Activated CD4-positive, alpha-beta T cell treated with anti-CD3 and anti-CD28 coated beads for 36 hours (primary cell): ENCODE data around the gene KAZN. TPM values are rescaled to one million over a fixed set of nuclear protein-coding genes. Genes with fewer than 3 reads are reported as not detected.

Source experiments
- ATAC-seq: fragments of 200-7000 bp; cut with Tn5 transposase; one replicate; pipeline ENCODE4 v1.10.0; 2021; ENCODE audit warnings: mild to moderate bottlenecking, moderate library complexity
- CTCF ChIA-PET: fragments of 350-600 bp; sonication (Branson Sonifier 250); formaldehyde crosslinking; loops from one replicate; lab custom pipeline; 2021; ENCODE audit warnings: antibody characterized with exemption; lab: Charles Lee
- POLR2A ChIA-PET: fragments of 350-600 bp; sonication (Branson Sonifier 250); formaldehyde crosslinking; loops from one replicate; lab custom pipeline; 2021; ENCODE audit warnings: antibody characterized with exemption, inconsistent platforms; lab: Charles Lee
- DNase-seq: peaks from one replicate; pipeline ENCODE4 v3.0.0-alpha.2; 2020
- H3K27ac Mint-ChIP-seq: one replicate; pipeline ENCODE4 v1.8.0; 2021; ENCODE audit warnings: mixed read lengths
- H3K27me3 Mint-ChIP-seq: one replicate; pipeline ENCODE4 v1.8.0; 2021; ENCODE audit warnings: mixed read lengths
- H3K36me3 Mint-ChIP-seq: one replicate; pipeline ENCODE4 v1.8.0; 2021; ENCODE audit warnings: low read depth, mixed read lengths
- H3K4me1 Mint-ChIP-seq: one replicate; pipeline ENCODE4 v1.8.0; 2021; ENCODE audit warnings: mixed read lengths
- H3K4me3 Mint-ChIP-seq: one replicate; pipeline ENCODE4 v1.8.0; 2021; ENCODE audit warnings: mild to moderate bottlenecking, moderate library complexity, mixed read lengths
- H3K9me3 Mint-ChIP-seq: one replicate; pipeline ENCODE4 v1.8.0; 2021; ENCODE audit warnings: low read depth, mixed read lengths
- intact Hi-C, 2 experiments: fragments of 100-400 bp; cut with DNase I in 1 of 2; cut with micrococcal nuclease in 1 of 2; formaldehyde crosslinking; loops; one replicate each; pipeline versions ENCODE4 v1.14.2 to v1.15.1; 2022 to 2024; cut with DNase I, micrococcal nuclease
- total RNA-seq, 2 experiments: library from RNA; stranded (reverse); gene quantifications; one replicate each; pipeline ENCODE4 v1.2.3, GENCODE V29; 2021

The KAZN gene
- total RNA-seq, 2 experiments from 2014 or later: 0.89 to 0.90 TPM

DNA sequence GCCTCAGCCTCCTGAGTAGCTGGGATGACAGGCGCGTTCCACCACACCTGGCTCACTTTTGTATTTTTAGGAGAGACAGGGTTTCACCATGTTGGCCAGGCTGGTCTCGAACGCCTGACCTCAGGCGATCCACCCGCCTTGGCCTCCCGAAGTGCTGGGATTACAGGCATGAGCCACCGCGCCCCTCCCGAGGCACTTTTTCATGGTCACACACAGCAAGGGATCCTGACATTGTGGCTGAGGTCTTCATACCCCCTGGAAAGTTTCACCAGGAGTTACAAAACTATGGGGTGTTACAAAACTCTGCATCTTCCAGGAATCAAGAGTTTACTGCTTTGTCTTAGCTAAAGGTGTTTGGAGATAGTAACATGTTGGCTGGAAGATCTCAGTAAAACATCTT lies 320.8 kb downstream of the KAZN start:
- no peak for DNase-seq
- H3K4me1 Mint-ChIP-seq: no peaks in the 10 kb centered on the region
- POLR2A ChIA-PET: no interaction called here
- no peak overlapping the region for H3K27ac Mint-ChIP-seq
- peaks cover 11% of the 10 kb centered on the region for H3K27me3 Mint-ChIP-seq
- H3K4me3 Mint-ChIP-seq: no peak overlapping the region
- H3K9me3 Mint-ChIP-seq: no peaks in the 10 kb centered on the region
- ATAC-seq: no peak
- no peaks in the 10 kb centered on the region for H3K36me3 Mint-ChIP-seq
- CTCF ChIA-PET: no interaction called here
- intact Hi-C loops: no loop called here

DNA sequence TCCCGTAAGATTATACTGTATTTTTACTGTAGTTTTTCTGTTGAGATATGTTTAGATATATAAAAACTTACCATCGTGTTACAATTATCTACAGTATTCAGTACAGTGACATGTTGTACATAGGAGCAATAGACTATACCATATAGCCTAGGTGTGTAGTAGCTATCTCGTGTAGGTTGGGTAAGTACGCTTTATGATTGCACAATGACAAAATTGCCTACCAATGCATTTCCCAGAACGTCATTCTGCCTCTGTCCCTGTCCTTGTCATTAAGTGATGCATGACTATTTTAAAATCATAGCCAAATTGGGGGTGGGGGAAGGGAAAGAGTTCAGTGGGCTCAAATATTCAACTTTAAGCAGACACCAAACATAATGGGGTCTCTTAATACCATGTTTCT lies 321.3 kb downstream of the KAZN start:
- ChIA-PET CTCF (no interaction called here), POLR2A (no interaction called here)
- Mint-ChIP-seq H3K4me1 (no peaks in the 10 kb centered on the region), H3K4me3 (no peak overlapping the region), H3K27me3 (peaks cover 11% of the 10 kb centered on the region), H3K9me3 (no peaks in the 10 kb centered on the region), H3K27ac (no peak overlapping the region), H3K36me3 (no peaks in the 10 kb centered on the region)
- DNase-seq (no peak), ATAC-seq (no peak)
- intact Hi-C loops: loop anchor here in 1 of 2 experiments (5.0 kb wide), 1 partner anchor 183 kb away; no protein-coding TSS in a partner anchor

DNA sequence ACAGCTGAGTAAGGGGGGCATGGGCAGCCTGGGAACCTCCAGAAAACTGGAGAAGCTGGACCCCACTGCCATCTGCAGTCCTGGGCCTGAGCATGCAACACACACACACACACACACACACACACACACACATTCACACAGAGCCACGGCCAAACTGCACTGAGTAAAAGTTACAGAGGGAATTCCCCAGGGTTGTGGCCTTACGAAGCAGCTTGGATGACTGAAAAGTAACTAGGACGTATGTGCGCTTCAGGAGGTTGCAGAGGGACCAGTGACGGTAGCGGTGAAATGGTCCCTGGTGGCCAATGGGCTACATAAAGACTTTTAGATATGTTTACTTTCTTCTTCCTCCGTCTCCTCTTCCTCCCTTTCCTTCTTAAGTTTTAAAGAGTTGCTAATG lies 322.6 kb downstream of the KAZN start:
- no peak for ATAC-seq
- no peak for DNase-seq
- Mint-ChIP-seq H3K4me1 (peaks cover 2% of the 10 kb centered on the region), H3K27me3 (peaks cover 22% of the 10 kb centered on the region), H3K36me3 (no peaks in the 10 kb centered on the region), H3K9me3 (no peaks in the 10 kb centered on the region), H3K4me3 (no peak overlapping the region), H3K27ac (no peak overlapping the region)
- CTCF ChIA-PET: interaction anchor here (0.5 kb wide), 1 partner anchor 181 kb away, joined by 3 read pairs; no protein-coding TSS in a partner anchor
- intact Hi-C loops: loop anchor here in 1 of 2 experiments (5.0 kb wide), 1 partner anchor 181 kb away; no protein-coding TSS in a partner anchor
- POLR2A ChIA-PET: no interaction called here

DNA sequence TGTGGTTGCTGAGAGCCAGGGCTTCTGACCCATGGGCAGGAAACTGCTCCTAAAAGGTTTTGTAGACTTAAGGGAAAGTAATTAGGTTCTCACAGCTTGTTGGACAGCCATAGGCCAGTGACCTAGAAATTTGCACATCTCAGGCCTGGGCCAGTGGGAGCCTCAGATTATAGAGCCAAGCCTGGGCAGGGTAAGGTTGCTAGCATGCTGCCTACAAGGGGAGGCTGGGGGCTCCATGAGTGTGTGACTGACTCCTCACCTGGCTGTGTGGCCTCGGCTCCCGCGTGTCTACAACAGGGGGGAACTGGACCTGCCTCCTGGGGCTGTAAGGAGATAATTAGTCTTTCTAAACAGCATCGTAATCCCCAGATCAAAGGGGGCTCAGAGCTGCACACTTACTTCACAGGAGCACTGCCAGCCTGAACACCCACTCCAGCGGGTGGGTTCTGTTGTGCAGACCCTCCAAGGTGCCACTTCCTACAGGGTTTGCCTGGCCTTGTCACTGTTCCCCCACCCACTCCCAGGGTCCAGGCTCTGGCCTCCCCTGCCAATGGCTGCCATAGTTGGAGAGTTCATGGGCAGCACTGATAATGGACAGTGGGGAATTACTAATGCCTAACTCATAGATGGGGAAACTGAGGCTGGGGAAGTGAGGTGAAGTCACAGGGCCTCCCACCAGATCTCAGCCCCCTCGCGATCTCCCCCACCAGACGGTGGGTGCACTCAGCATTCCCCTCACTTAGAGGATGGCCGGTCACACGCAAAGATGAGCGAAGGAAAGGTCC lies 324.6 kb downstream of the KAZN start:
- H3K4me1 Mint-ChIP-seq: peaks cover 2% of the 10 kb centered on the region
- peak overlapping the region; percentile 60 for H3K4me3 Mint-ChIP-seq
- ChIA-PET POLR2A (no interaction called here), CTCF (no interaction called here)
- no peaks in the 10 kb centered on the region for H3K9me3 Mint-ChIP-seq
- intact Hi-C loops: loop anchor here in 1 of 2 experiments (5.0 kb wide), 1 partner anchor 179 kb away; no protein-coding TSS in a partner anchor
- DNase-seq (no peak), ATAC-seq (no peak)
- H3K27me3 Mint-ChIP-seq: peaks cover 36% of the 10 kb centered on the region
- H3K27ac Mint-ChIP-seq: no peak overlapping the region
- H3K36me3 Mint-ChIP-seq: no peaks in the 10 kb centered on the region

DNA sequence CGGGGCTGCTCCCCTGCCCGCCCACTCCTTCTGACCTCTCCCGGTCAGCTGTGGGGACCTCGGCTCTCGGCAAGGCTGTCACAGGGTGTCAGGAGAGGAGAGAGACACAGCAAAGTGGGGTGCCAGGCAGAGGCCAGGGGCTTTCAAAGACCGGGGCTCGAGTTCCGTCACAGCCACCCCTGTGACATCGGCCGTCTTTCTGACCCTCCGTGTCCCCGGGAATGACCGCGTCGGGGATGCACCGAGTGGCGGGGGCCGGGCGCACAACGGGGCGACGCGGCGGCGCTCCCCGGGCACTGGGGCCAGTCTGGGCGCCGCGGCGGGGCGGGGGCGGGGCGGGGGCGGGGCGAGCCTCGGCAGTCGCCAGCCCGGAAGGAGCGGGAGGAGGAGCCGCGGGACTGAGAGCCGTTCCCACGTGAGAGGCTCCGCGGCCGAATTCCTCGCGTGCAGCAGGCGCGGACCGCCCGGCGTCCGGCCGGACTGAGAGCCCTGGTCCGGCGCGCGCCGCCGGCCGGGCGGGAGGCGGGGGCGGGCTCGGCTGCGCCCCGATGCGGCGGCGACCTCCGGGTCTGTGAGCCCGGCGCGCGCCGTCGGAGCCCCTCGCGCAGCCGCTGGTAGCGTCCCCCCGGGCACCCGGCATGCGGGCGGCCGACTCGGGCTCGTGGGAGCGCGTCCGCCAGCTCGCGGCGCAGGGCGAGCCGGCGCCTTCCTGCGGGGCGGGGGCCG lies 325.4 kb downstream of the KAZN start:
- ChIA-PET POLR2A (no interaction called here), CTCF (no interaction called here)
- H3K36me3 Mint-ChIP-seq: no peaks in the 10 kb centered on the region
- ATAC-seq (peak; percentile 79), DNase-seq (peak; percentile 58)
- H3K4me1 Mint-ChIP-seq: peaks cover 2% of the 10 kb centered on the region
- H3K4me3 Mint-ChIP-seq: peak overlapping the region; percentile 60
- no peaks in the 10 kb centered on the region for H3K9me3 Mint-ChIP-seq
- no peak overlapping the region for H3K27ac Mint-ChIP-seq
- intact Hi-C loops: loop anchor here in 1 of 2 experiments (2.0 to 5.0 kb wide), 2 partner anchors 103 to 178 kb away; no protein-coding TSS in a partner anchor
- peaks cover 34% of the 10 kb centered on the region for H3K27me3 Mint-ChIP-seq

DNA sequence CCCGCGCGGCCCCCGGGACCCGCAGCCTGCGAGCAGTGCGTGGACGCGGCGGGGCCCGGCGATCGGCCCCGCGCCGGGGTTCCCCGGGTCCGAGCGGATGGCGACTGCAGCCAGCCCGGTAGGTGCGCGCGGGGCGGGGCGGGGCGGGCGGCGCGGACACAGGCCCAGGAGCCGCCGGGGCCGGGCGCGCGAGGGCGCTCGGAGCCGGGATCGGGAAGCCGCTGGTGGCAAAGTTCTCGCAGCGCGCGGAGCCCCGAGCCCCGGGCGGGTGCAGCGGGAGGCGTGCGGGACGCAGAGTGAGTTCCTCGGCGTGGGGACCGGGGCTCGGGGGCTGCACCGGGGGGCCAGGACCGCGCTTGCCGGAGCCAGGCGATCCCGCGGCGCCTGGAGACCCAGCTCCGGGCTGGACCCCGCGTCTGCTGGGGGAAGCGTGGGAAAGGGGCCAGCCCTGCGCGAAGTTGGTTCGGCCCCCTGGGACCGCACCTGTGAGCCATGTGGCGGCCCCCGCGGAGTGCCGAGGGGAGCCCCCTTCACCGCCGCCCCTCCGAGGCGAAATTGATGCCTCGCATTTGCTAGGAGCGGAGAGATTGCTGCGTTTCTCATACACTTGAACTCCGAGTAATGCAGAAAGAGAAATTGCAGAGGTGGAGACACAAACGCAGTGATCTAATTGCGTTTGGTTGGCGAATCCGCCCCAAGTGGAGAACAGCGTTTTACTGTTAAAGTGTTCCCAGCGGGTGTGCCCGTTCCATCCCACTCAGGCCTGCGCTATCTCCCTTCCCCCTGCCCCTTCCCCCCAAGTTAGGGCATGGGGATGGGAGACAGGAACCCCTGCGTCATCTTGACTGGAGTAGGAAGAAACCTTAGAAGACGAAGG lies 326.2 kb downstream of the KAZN start:
- Mint-ChIP-seq H3K4me3 (peak overlapping the region; percentile 40), H3K36me3 (no peaks in the 10 kb centered on the region), H3K9me3 (no peaks in the 10 kb centered on the region), H3K4me1 (peaks cover 2% of the 10 kb centered on the region), H3K27ac (no peak overlapping the region), H3K27me3 (peaks cover 34% of the 10 kb centered on the region)
- ATAC-seq: peak; percentile 62
- ChIA-PET POLR2A (no interaction called here), CTCF (no interaction called here)
- DNase-seq: peak; percentile 44
- intact Hi-C loops: loop anchor here in 1 of 2 experiments (2.0 to 5.0 kb wide), 2 partner anchors 102 to 178 kb away; no protein-coding TSS in a partner anchor

DNA sequence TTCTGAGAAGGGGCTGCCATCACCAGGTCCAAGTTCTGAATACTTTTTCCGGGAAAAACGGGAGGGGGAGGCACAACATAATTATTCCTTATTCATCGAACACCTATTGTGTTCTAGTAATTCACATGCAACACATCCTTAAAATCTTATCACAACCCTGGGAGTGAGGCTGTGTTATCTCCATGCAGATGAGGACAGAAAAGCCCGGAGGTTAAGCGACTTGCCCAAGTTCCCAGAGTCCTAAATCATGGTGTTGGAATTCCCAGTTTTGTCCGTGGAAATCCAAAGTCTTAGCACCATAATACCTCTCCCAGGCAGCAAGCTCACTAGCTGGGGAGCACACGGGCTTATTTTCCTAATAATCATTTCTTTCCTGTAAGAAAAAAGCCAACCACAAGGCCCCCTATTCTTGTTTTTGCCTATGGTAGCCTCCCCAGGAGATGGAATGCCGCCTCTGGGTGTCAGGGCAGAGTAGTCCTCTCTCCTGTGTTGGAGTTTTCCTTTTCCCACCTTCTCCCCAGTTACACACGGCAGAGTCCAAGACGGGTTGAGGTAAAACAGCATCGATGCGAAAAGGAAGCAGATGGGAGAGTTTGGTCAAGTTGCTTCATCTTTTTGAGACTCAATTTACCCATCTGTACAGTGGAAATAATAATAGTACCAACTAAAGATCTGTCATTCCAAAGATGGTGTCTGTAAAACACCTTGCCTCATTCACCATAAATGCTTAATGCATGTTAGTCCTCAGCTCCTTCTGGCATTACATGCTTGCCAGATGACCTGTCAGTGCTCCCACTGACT lies 327.1 kb downstream of the KAZN start:
- ChIA-PET POLR2A (no interaction called here), CTCF (no interaction called here)
- no peak for DNase-seq
- peaks cover 34% of the 10 kb centered on the region for H3K27me3 Mint-ChIP-seq
- H3K27ac Mint-ChIP-seq: no peak overlapping the region
- peaks cover 2% of the 10 kb centered on the region for H3K4me1 Mint-ChIP-seq
- ATAC-seq: no peak
- H3K36me3 Mint-ChIP-seq: no peaks in the 10 kb centered on the region
- intact Hi-C loops: loop anchor here in 1 of 2 experiments (2.0 kb wide), 1 partner anchor 101 kb away; no protein-coding TSS in a partner anchor
- H3K4me3 Mint-ChIP-seq: peak overlapping the region; percentile 40
- no peaks in the 10 kb centered on the region for H3K9me3 Mint-ChIP-seq

DNA sequence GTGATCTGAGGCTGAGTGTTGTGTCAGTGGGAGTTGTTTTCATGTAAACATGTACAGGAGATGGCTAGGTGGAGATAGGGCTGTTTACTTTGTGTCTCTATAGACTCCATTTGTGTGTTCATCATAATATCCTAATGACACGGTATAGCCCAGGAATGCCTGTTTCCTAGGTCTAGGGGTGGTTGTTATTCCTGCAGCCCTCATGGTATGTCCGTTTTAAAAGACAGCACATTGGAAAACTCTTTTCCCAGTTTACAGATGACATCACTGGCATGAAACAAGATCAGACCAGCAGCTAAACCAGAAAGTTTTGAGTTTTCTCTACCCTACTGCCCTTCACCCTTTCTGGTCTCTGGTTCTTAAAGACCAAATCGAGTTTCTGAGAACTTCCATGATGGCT lies 327.7 kb downstream of the KAZN start:
- DNase-seq (no peak), ATAC-seq (no peak)
- ChIA-PET POLR2A (no interaction called here), CTCF (interaction anchor here (0.6 kb wide), 2 partner anchors 25 to 48 kb away, joined by 3 read pairs; no protein-coding TSS in a partner anchor)
- Mint-ChIP-seq H3K36me3 (no peaks in the 10 kb centered on the region), H3K4me3 (no peak overlapping the region), H3K9me3 (no peaks in the 10 kb centered on the region), H3K4me1 (peaks cover 2% of the 10 kb centered on the region), H3K27ac (no peak overlapping the region), H3K27me3 (peaks cover 34% of the 10 kb centered on the region)
- intact Hi-C loops: no loop called here

DNA sequence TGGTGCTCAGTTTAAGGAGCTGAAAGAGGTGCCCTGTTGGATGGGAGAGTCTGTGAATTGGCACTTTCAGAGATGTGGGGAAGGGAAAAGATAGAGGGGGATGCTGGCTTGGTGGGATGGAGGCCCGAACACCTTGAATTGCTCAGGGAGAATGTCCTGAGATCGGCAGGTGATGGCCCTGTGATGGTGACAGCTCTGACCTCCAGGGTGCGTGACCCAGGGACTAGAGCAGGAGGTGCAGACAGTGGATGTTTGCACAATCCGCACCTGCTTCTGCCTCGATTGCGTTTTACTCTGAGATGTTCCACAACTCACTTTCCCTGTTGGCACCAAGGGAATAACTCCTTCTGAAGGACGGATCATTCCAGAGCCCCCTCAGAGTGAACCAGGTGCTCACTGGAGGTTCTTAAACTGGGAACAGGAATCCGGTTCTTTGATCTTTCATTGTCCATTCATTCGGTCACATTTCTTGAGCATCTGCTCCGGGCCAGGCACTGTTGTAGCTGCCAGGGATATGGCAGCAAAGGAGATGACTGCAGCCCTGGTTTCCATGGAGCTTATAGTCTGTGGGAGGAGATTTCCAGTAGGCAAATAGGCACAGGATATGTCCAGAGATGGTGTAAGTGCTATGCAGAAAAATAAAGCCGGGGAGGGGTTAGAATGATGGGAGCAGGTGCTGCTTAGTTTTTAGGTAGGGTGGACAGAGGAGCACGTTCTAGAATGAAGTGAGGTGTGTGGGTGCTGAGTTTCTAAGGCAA lies 328.5 kb downstream of the KAZN start:
- ChIA-PET POLR2A (no interaction called here), CTCF (interaction anchor here (0.6 kb wide), 2 partner anchors 26 to 48 kb away, joined by 3 read pairs; no protein-coding TSS in a partner anchor)
- DNase-seq: no peak
- intact Hi-C loops: no loop called here
- Mint-ChIP-seq H3K9me3 (no peaks in the 10 kb centered on the region), H3K27ac (no peak overlapping the region), H3K4me1 (peaks cover 2% of the 10 kb centered on the region), H3K27me3 (peaks cover 34% of the 10 kb centered on the region), H3K4me3 (no peak overlapping the region), H3K36me3 (no peaks in the 10 kb centered on the region)
- ATAC-seq: no peak

DNA sequence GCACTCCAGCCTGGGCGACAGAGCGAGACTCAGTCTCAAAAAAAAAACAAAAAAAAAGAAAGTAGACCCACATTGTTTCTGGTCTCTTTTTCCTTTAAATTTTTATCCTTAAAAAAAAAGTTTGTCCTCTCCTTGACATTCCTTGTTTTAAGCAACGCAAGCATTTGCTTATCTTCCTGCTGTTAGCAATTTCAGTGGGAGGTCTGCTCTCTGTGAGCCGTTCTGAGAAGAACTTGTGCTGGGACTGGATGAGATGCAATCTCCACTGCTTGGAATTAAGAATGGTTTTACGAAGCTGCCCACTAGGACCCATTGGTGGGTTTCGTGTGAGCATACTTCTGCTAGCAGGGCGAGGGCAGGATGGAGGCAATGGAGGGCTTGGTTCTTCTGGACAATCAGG lies 329.9 kb downstream of the KAZN start:
- Mint-ChIP-seq H3K4me3 (no peak overlapping the region), H3K36me3 (no peaks in the 10 kb centered on the region), H3K27me3 (peaks cover 29% of the 10 kb centered on the region), H3K27ac (no peak overlapping the region), H3K9me3 (no peaks in the 10 kb centered on the region), H3K4me1 (peaks cover 2% of the 10 kb centered on the region)
- ATAC-seq: no peak
- DNase-seq: no peak
- POLR2A ChIA-PET: no interaction called here
- intact Hi-C loops: no loop called here
- CTCF ChIA-PET: no interaction called here
